ENCODE data around the gene LRRC72. TPM values are rescaled to one million over a fixed set of nuclear protein-coding genes. Genes with fewer than 3 reads are reported as not detected.

Gene LRRC72
- total and polyA plus RNA-seq, 10 of the 15 experiments (the other 5 are each of a cell fraction or from before 2014, with no cell fraction given) = not detected

- ChIA-PET SMC1A (ENCODE audit: uncharacterized antibody, unreplicated experiment) (no interaction called here), CTCF (no interaction called here)
- WGBS (ENCODE audit: insufficient coverage, insufficient replicate concordance, low lambda C conversion rate, missing lambda C conversion rate) = 29% methylated on average over 2 of the region's 2 CpGs
Measured at GRCh38 chr7:16627236-16627635, 100.6 kb downstream of the LRRC72 start.

GRCh38 chr7:16630654-16631053 is 104.0 kb downstream of the LRRC72 start:
- in situ Hi-C loops (cut with MboI) (no loop called here), intact Hi-C loops (cut with micrococcal nuclease; ENCODE audit: unreplicated experiment) (no loop called here)
- Histone ChIP-seq H3K79me2 (ENCODE audit: control insufficient read depth, insufficient read depth, low read length) (no peaks in the 10 kb centered on the region), H3K27ac (ENCODE audit: control insufficient read depth, insufficient read depth) (no peak overlapping the region), H3K4me3 (no peak overlapping the region), H3K9me3 (replicated peaks; ENCODE audit: control insufficient read depth, insufficient read depth, low read length) (no peaks in the 10 kb centered on the region), H4K20me1 (ENCODE audit: control insufficient read depth, insufficient read depth) (no peaks in the 10 kb centered on the region; the same call in 1 of the 2 replicates), H3K36me3 (ENCODE audit: control insufficient read depth in 2 of 2, insufficient read depth in 2 of 2, low read length in 1 of 2) (no peaks in the 10 kb centered on the region), H3K4me2 (ENCODE audit: control insufficient read depth, insufficient read depth) (no peak overlapping the region), H3K9ac (ENCODE audit: control insufficient read depth, insufficient read depth, low read length) (no peak overlapping the region), H3K4me1 (ENCODE audit: control insufficient read depth, insufficient read depth, low read length) (no peaks in the 10 kb centered on the region), H3K27me3 (replicated peaks in 1 of 2; ENCODE audit: control insufficient read depth in 2 of 2, insufficient read depth in 2 of 2, low read length in 1 of 2) (no peaks in the 10 kb centered on the region; a peak in 1 of 4 replicates), H2AFZ (ENCODE audit: control insufficient read depth, low read depth, low read length) (no peak overlapping the region)
- SMC1A ChIA-PET (ENCODE audit: uncharacterized antibody, unreplicated experiment) = no interaction called here
- RAD21 ChIA-PET (ENCODE audit: unreplicated experiment) = no interaction called here
- POLR2A ChIA-PET = no interaction called here
- CTCF ChIA-PET = no interaction called here
- ATAC-seq (no peak), FAIRE-seq (no peak), DNase-seq (ENCODE audit: low read depth, low spot score) (no peak)
- 38% methylated on average over 1 of the region's 1 CpG for WGBS (ENCODE audit: insufficient coverage, insufficient replicate concordance, low lambda C conversion rate, missing lambda C conversion rate)
- BruUV-seq (replicated peaks) = no TSS peak
- TF ChIP-seq CUX1 (IDR thresholded peaks at IDR 0.05; ENCODE audit: insufficient replicate concordance, low read depth, low read length) (no peak), E2F8 (IDR thresholded peaks at IDR 0.05; ENCODE audit: low read depth, partially characterized antibody) (no peak), RFX5 (IDR thresholded peaks at IDR 0.05; ENCODE audit: low read depth, low read length) (no peak), IKZF1 (conservative IDR thresholded peaks at IDR 0.05) (no peak)

More at GRCh38 chr7:16627236-16627635, 100.6 kb downstream of the LRRC72 start:
- DNase-seq (ENCODE audit: low read depth, low spot score) = no peak
- no peak for FAIRE-seq
- H3K27me3 ChIP-seq (replicated peaks in 1 of 2; ENCODE audit: control insufficient read depth in 2 of 2, insufficient read depth in 2 of 2, low read length in 1 of 2) = no peaks in the 10 kb centered on the region; a peak in 1 of 4 replicates
- no peaks in the 10 kb centered on the region for H3K9me3 ChIP-seq (replicated peaks; ENCODE audit: control insufficient read depth, insufficient read depth, low read length)
- no peak overlapping the region for H3K27ac ChIP-seq (ENCODE audit: control insufficient read depth, insufficient read depth)
- no peak for ATAC-seq
- H3K79me2 ChIP-seq (ENCODE audit: control insufficient read depth, insufficient read depth, low read length) = no peaks in the 10 kb centered on the region
- no peaks in the 10 kb centered on the region for H4K20me1 ChIP-seq (ENCODE audit: control insufficient read depth, insufficient read depth)
- no peak for TF ChIP-seq PAX8 (IDR thresholded peaks at IDR 0.05)
- no peak for TF ChIP-seq PBX3 (IDR thresholded peaks at IDR 0.05; ENCODE audit: insufficient replicate concordance, low read depth, low read length)
- TF ChIP-seq RELA (IDR thresholded peaks at IDR 0.05; ENCODE audit: borderline replicate concordance, partially characterized antibody) = no peak
- TF ChIP-seq ETV6 (conservative IDR thresholded peaks at IDR 0.05 in 1 of 2, IDR thresholded peaks at IDR 0.05 in 1 of 2; ENCODE audit: borderline replicate concordance in 1 of 2, low read depth in 1 of 2) = no peak
- no peak overlapping the region for H3K4me2 ChIP-seq (ENCODE audit: control insufficient read depth, insufficient read depth)
- H3K9ac ChIP-seq (ENCODE audit: control insufficient read depth, insufficient read depth, low read length) = no peak overlapping the region
- no peak overlapping the region for H2AFZ ChIP-seq (ENCODE audit: control insufficient read depth, low read depth, low read length)
- no peaks in the 10 kb centered on the region for H3K4me1 ChIP-seq (ENCODE audit: control insufficient read depth, insufficient read depth, low read length)
- intact Hi-C loops (cut with micrococcal nuclease; ENCODE audit: unreplicated experiment) (no loop called here), in situ Hi-C loops (cut with MboI) (no loop called here)
- ChIA-PET POLR2A (no interaction called here), RAD21 (ENCODE audit: unreplicated experiment) (no interaction called here)
- no peak overlapping the region for H3K4me3 ChIP-seq
- no peaks in the 10 kb centered on the region for H3K36me3 ChIP-seq (ENCODE audit: control insufficient read depth in 2 of 2, insufficient read depth in 2 of 2, low read length in 1 of 2)
- no TSS peak for BruUV-seq (replicated peaks)
